HEK293T (cell line): ENCODE measurements around the gene KLK5.

ENCODE experiments used
- CTCF ChIA-PET: fragments of 350-600 bp; formaldehyde crosslinking; extraction: SDS; loops from one replicate; lab custom pipeline; 2021; ENCODE audit warnings: antibody characterized with exemption, inconsistent platforms; lab: Yijun Ruan, JAX
- POLR2A ChIA-PET: fragments of 350-600 bp; formaldehyde crosslinking; extraction: SDS; loops from one replicate; lab custom pipeline; 2020; ENCODE audit warnings: antibody characterized with exemption, inconsistent platforms; lab: Yijun Ruan, JAX
- DNase-seq: peaks from one replicate; pipeline ENCODE4 v3.0.0; 2012; ENCODE audit warnings: mixed read lengths; ENCODE audit errors: extremely low spot score
- ARNT ChIP-seq: fragments of 450-650 bp; IDR thresholded peaks from 2 replicates; pipeline ENCODE4 v1.6.1; 2017; ENCODE audit warnings: mild to moderate bottlenecking
- BHLHE40 ChIP-seq: fragments of 450-650 bp; IDR thresholded peaks from 2 replicates; pipeline ENCODE4 v1.6.1; 2016; ENCODE audit warnings: mild to moderate bottlenecking, moderate library complexity, borderline replicate concordance
- CTBP1 ChIP-seq: fragments of 450-650 bp; IDR thresholded peaks from 2 replicates; pipeline ENCODE4 v1.6.1; 2016; ENCODE audit warnings: borderline replicate concordance
- ELF4 ChIP-seq: fragments of 450-650 bp; IDR thresholded peaks from 2 replicates; pipeline ENCODE4 v1.6.1; 2017; ENCODE audit warnings: antibody characterized with exemption
- FOXA1 ChIP-seq: fragments of 450-650 bp; IDR thresholded peaks from 2 replicates; pipeline ENCODE4 v1.6.1; 2016; ENCODE audit warnings: mild to moderate bottlenecking
- FOXK2 ChIP-seq: fragments of 450-650 bp; IDR thresholded peaks from 2 replicates; pipeline ENCODE4 v1.6.1; 2016; ENCODE audit warnings: mild to moderate bottlenecking
- FOXM1 ChIP-seq: fragments of 450-650 bp; IDR thresholded peaks from 2 replicates; pipeline ENCODE4 v1.6.1; 2017; ENCODE audit warnings: mild to moderate bottlenecking, borderline replicate concordance
- HDGF ChIP-seq: fragments of 450-650 bp; IDR thresholded peaks from 2 replicates; pipeline ENCODE4 v1.6.1; 2017; ENCODE audit warnings: antibody characterized with exemption, borderline replicate concordance
- L3MBTL2 ChIP-seq: fragments of 450-650 bp; conservative IDR thresholded peaks from 2 replicates; pipeline ENCODE4 v1.6.1; 2016; ENCODE audit warnings: mild to moderate bottlenecking
- LEF1 ChIP-seq: fragments of 450-650 bp; IDR thresholded peaks from 2 replicates; pipeline ENCODE4 v1.6.1; 2017; ENCODE audit warnings: mild to moderate bottlenecking, borderline replicate concordance
- NFRKB ChIP-seq: fragments of 450-650 bp; IDR thresholded peaks from 2 replicates; pipeline ENCODE4 v1.6.1; 2016; ENCODE audit warnings: mild to moderate bottlenecking, moderate library complexity
- PKNOX1 ChIP-seq: fragments of 450-650 bp; IDR thresholded peaks from 2 replicates; pipeline ENCODE4 v1.6.1; 2016
- SP1 ChIP-seq: fragments of 450-650 bp; IDR thresholded peaks from 2 replicates; pipeline ENCODE4 v1.6.1; 2017
- SUZ12 ChIP-seq: fragments of 450-650 bp; IDR thresholded peaks from 2 replicates; pipeline ENCODE4 v1.6.1; 2016; ENCODE audit warnings: mild to moderate bottlenecking
- TARDBP ChIP-seq: fragments of 450-650 bp; IDR thresholded peaks from 2 replicates; pipeline ENCODE4 v1.6.1; 2016
- ZNF384 ChIP-seq: fragments of 450-650 bp; IDR thresholded peaks from 2 replicates; pipeline ENCODE4 v1.6.1; 2016

The KLK5 gene, protein sequence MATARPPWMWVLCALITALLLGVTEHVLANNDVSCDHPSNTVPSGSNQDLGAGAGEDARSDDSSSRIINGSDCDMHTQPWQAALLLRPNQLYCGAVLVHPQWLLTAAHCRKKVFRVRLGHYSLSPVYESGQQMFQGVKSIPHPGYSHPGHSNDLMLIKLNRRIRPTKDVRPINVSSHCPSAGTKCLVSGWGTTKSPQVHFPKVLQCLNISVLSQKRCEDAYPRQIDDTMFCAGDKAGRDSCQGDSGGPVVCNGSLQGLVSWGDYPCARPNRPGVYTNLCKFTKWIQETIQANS

GRCh38 chr19:50952910-50953309, at the start of gene KLK5:
KLK5 (minus strand) TSS chr19:50953038; CDS start chr19:50952657, 381 bp downstream.
- POLR2A ChIA-PET = no interaction called here
- CTCF ChIA-PET = no interaction called here
- DNase-seq = no peak

GRCh38 chr19:51002089-51002532, 49.3 kb upstream of the KLK5 start:
- POLR2A ChIA-PET = interaction anchor here (0.9 to 1.2 kb wide), 2 partner anchors 15 to 197 kb away, joined by 3 read pairs; no protein-coding TSS in a partner anchor

More at GRCh38 chr19:50952910-50953309, at the start of gene KLK5:
- no peak for TF ChIP-seq CTBP1
- TF ChIP-seq TARDBP = no peak
- no peak for TF ChIP-seq FOXK2
- TF ChIP-seq BHLHE40 = no peak
- TF ChIP-seq ZNF384 = no peak
- TF ChIP-seq SUZ12 = no peak
- no peak for TF ChIP-seq L3MBTL2
- no peak for TF ChIP-seq ELF4
- TF ChIP-seq HDGF = no peak
- no peak for TF ChIP-seq FOXA1

DNA sequence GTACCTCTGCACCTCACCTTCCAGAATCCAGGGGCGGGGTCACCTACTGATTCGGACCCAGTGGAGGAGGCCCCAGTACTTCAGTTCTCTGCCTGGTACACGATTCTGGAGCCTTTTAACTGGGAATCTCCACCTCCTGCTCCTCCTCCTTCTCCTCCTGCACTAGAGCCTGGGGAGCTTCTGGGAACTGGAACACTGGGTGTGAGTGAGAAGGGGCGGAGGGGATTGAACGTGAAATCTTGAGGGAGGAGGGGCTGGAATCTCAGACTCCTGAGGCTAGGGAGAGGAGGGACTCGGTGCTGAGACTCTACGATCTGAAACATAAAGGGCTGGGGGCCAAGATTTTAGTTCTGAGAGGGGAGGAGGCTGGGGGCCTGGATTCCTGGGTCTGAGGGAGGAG, 48.7 kb upstream of the KLK5 start, which contains the start of gene KLK8:
TSS of gene KLK8 (minus strand) at position 90 of the 400 bp plus-strand sequence. CDS start 437 bp downstream, outside the sequence.
- no peak for DNase-seq
- ChIA-PET POLR2A (no interaction called here), CTCF (interaction anchor here (0.7 kb wide), 1 partner anchor 7 kb away, joined by 3 read pairs; no protein-coding TSS in a partner anchor)
- TF ChIP-seq ELF4 = no peak
- TF ChIP-seq PKNOX1 = no peak
- no peak for TF ChIP-seq L3MBTL2
- TF ChIP-seq BHLHE40 = no peak
- TF ChIP-seq NFRKB = no peak
- no peak for TF ChIP-seq ARNT
- no peak for TF ChIP-seq CTBP1
- no peak for TF ChIP-seq TARDBP
- TF ChIP-seq ZNF384 = no peak
- TF ChIP-seq SP1 = no peak
- TF ChIP-seq FOXA1 = no peak
- no peak for TF ChIP-seq FOXK2
- TF ChIP-seq LEF1 = no peak
- no peak for TF ChIP-seq SUZ12
- TF ChIP-seq FOXM1 = no peak
- no peak for TF ChIP-seq HDGF

More at GRCh38 chr19:51002089-51002532, 49.3 kb upstream of the KLK5 start:
- no peak for DNase-seq
- CTCF ChIA-PET = interaction anchor here (0.7 kb wide), 1 partner anchor 95 kb away, joined by 4 read pairs; no protein-coding TSS in a partner anchor
- TF ChIP-seq HDGF (no peak), PKNOX1 (no peak), ELF4 (no peak), FOXK2 (no peak), SP1 (no peak), CTBP1 (no peak)

DNA sequence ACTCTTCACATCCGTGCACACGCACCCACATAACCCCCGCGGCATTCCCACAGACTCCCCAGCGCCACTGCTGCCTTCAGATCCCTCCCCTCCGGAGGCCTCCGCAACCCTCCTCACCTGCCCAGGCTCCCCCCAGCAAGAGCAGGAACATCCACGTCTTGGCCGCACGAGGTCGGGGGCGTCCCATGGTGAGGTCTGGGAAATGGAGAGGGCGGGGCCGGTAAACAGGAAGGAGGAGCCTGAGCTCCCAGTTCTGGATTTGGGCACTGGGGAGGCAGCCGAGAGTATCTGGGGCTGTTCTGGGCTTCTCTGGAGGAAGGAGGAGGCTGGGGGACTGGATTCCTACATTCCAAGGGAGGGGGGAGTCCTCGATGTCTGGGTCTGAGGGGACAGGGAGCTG, 48.1 kb upstream of the KLK5 start:
- POLR2A ChIA-PET = no interaction called here
- TF ChIP-seq FOXM1 = no peak
- TF ChIP-seq NFRKB = no peak
- no peak for TF ChIP-seq TARDBP
- no peak for TF ChIP-seq BHLHE40
- TF ChIP-seq FOXK2 = no peak
- no peak for TF ChIP-seq FOXA1
- TF ChIP-seq LEF1 = no peak
- TF ChIP-seq ELF4 = no peak
- no peak for TF ChIP-seq ARNT
- TF ChIP-seq L3MBTL2 = no peak
- TF ChIP-seq ZNF384 = no peak
- no peak for TF ChIP-seq SP1
- no peak for TF ChIP-seq HDGF
- TF ChIP-seq SUZ12 = no peak
- no peak for TF ChIP-seq CTBP1
- TF ChIP-seq PKNOX1 = no peak
- no peak for DNase-seq
- CTCF ChIA-PET = interaction anchor here (0.7 kb wide), 1 partner anchor 8 kb away, joined by 3 read pairs; no protein-coding TSS in a partner anchor

DNA sequence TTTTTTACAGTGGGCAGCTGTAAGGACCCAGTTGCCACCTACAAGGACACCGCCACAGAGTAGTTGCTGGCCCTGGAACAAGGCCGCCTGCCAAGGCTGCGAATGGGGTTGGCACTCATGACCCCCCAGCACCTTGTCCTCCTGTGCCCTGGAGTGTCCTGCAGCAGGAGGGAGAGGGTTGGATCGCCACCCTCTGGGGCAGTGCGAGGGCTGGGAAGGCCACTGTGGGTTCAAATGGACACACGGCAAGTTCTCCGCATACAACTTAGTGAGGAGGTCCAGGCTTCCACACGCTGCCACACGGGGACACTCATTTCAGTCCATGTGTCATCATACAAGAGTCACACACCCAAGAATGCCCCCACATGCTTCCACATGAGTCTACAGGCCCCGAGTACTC, 47.6 kb upstream of the KLK5 start:
- ChIA-PET CTCF (no interaction called here), POLR2A (no interaction called here)
- DNase-seq = no peak
- no peak for TF ChIP-seq TARDBP
- TF ChIP-seq LEF1 = no peak
- TF ChIP-seq CTBP1 = no peak
- TF ChIP-seq ELF4 = no peak
- no peak for TF ChIP-seq BHLHE40
- TF ChIP-seq HDGF = no peak
- TF ChIP-seq PKNOX1 = no peak
- TF ChIP-seq ZNF384 = no peak
- no peak for TF ChIP-seq L3MBTL2
- no peak for TF ChIP-seq ARNT
